ES-I3 (cell line): Measurements from ENCODE around the gene CLNK.

Experiments used
- H3K36me3 ChIP-seq: 2 replicates; pipeline ENCODE4 v1.6.1; 2013; ENCODE audit warnings: mild to moderate bottlenecking, low read length, control low read depth, moderate library complexity; ENCODE audit not compliant: insufficient read depth
- H3K4me1 ChIP-seq: 2 replicates; pipeline ENCODE4 v1.6.1; 2013; ENCODE audit warnings: mild to moderate bottlenecking, control low read depth, low read length; ENCODE audit not compliant: insufficient read depth
- H3K9ac ChIP-seq: 2 replicates; pipeline ENCODE4 v1.6.1; 2013; ENCODE audit warnings: low read depth, mild to moderate bottlenecking, low read length, moderate library complexity
- H3K9me3 ChIP-seq: 2 replicates; pipeline ENCODE4 v1.6.1; 2013; ENCODE audit warnings: mild to moderate bottlenecking, low read length, moderate library complexity; ENCODE audit not compliant: control insufficient read depth, insufficient read depth

Gene CLNK

GRCh38 chr4:10684631-10685030, at the start of gene CLNK:
CLNK (minus strand) TSS chr4:10684768; CDS start chr4:10667869, 16,899 bp downstream.
- Histone ChIP-seq H3K9ac (no peak within 1 kb of the TSS), H3K9me3 (no peaks in the 10 kb centered on the region), H3K36me3 (no peaks in the 10 kb centered on the region), H3K4me1 (no peaks in the 10 kb centered on the region)

DNA sequence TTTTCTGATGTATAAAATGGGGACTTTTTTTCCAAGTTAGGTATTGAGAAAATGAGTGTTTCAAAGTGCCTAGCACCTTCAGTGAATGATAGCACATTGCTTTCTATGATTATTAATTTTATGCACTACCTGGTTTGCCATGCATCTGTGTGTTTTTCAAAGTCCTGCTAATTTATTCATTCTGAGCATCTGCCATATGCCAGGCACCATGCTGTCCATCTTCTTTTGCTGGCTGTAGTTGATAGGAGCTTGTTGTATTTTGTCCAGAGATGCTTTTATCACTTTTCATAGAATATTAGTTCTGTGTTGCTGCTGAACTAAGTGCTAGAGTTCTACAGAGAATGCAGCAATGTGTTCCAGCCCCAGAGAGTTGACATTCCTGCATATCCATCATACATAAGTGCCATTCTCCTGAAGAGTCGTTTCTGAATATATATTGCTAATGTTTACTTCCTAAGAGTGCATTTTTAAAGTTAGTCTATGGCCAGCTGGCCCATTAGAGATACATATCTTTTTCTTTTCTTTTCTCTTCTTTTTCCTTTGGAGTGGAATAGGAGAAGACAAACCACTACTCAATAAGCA, 49.0 kb upstream of the CLNK start:
- Histone ChIP-seq H3K4me1 (no peaks in the 10 kb centered on the region), H3K9me3 (no peaks in the 10 kb centered on the region), H3K9ac (no peak overlapping the region), H3K36me3 (no peaks in the 10 kb centered on the region)

DNA sequence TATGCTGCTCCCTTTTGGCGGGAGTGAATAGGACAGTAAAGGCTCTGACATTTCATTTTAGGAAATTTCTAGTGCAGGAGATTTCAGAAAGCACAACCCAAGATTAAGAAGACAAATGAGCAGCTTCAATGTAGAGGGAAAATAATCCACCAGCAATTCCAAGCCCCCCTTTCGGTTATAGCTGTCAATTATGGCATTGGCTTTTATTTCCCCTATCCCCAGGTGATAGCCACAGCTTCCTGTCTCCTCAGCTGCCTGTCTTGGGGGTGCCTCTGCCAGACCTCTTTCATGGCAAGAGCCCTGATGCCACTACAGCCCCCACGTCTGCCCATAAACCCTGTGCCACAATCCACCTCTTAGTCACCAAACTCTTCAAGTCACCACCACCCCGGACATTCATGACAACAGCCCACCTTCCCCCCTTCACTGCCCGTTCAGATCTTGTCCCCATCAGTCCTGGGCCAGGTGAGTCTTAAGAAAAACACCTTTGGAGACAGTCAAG, 48.4 kb upstream of the CLNK start:
- no peaks in the 10 kb centered on the region for H3K36me3 ChIP-seq
- no peaks in the 10 kb centered on the region for H3K9me3 ChIP-seq
- no peak overlapping the region for H3K9ac ChIP-seq
- no peaks in the 10 kb centered on the region for H3K4me1 ChIP-seq

- H3K9me3 ChIP-seq = no peaks in the 10 kb centered on the region
- H3K9ac ChIP-seq = no peak overlapping the region
- no peaks in the 10 kb centered on the region for H3K4me1 ChIP-seq
- no peaks in the 10 kb centered on the region for H3K36me3 ChIP-seq
These were observed 47.8 kb upstream of the CLNK start for GRCh38 chr4:10732235-10732913.

GRCh38 chr4:10731690-10732089, 47.1 kb upstream of the CLNK start:
- Histone ChIP-seq H3K9ac (no peak overlapping the region), H3K36me3 (no peaks in the 10 kb centered on the region), H3K4me1 (no peaks in the 10 kb centered on the region), H3K9me3 (no peaks in the 10 kb centered on the region)

DNA sequence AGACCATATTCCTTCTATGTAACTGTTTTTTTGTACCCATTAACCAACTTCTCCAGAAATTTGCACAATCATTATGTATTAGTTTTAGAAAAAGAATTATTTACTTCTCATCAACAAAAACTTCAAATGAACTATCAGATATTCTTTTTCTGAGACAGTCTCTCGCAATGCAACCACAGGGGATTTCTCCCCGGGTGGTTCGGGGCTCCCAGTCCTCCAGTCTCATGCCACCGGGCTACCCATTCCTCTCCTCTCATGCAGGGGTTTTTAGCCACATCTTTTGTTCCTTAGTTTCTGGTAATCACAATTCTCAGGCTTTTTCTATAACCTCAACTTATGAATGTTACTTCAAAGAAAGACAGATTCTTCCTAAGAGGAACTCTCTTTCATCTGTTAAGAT, 46.6 kb upstream of the CLNK start:
- H3K4me1 ChIP-seq = no peaks in the 10 kb centered on the region
- H3K36me3 ChIP-seq = no peaks in the 10 kb centered on the region
- H3K9me3 ChIP-seq = no peaks in the 10 kb centered on the region
- H3K9ac ChIP-seq = no peak overlapping the region

DNA sequence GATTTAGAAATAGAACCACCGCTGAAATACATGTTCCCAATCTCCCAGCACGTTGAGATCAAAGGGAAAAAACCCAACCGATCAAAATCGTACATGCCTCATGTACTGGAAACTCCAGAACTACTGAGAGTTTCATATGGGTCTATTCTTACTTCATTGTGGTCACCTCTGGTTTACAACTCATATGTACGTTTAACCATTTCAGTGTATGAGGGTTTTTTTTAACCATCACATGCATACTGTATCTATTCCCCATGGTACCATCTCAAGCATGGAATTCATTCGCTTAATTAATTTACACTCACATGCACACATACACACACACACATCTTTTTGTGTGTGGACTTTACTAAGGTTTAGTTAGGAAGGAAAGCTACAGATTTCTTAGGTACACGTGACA, 46.0 kb upstream of the CLNK start:
- Histone ChIP-seq H3K4me1 (no peaks in the 10 kb centered on the region), H3K36me3 (no peaks in the 10 kb centered on the region), H3K9ac (no peak overlapping the region), H3K9me3 (no peaks in the 10 kb centered on the region)

GRCh38 chr4:10730019-10730418, 45.5 kb upstream of the CLNK start:
- Histone ChIP-seq H3K4me1 (no peaks in the 10 kb centered on the region), H3K9ac (no peak overlapping the region), H3K9me3 (no peaks in the 10 kb centered on the region), H3K36me3 (no peaks in the 10 kb centered on the region)

GRCh38 chr4:10729366-10729765, 44.8 kb upstream of the CLNK start:
- no peaks in the 10 kb centered on the region for H3K4me1 ChIP-seq
- no peaks in the 10 kb centered on the region for H3K9me3 ChIP-seq
- H3K36me3 ChIP-seq = no peaks in the 10 kb centered on the region
- H3K9ac ChIP-seq = no peak overlapping the region

- Histone ChIP-seq H3K36me3 (no peaks in the 10 kb centered on the region), H3K4me1 (0 out of 2 replicates have a peak, but pooled peaks cover 5% of the 10 kb centered on the region), H3K9me3 (no peaks in the 10 kb centered on the region), H3K9ac (no peak overlapping the region)
These were observed 43.4 kb upstream of the CLNK start for GRCh38 chr4:10728016-10728415.

DNA sequence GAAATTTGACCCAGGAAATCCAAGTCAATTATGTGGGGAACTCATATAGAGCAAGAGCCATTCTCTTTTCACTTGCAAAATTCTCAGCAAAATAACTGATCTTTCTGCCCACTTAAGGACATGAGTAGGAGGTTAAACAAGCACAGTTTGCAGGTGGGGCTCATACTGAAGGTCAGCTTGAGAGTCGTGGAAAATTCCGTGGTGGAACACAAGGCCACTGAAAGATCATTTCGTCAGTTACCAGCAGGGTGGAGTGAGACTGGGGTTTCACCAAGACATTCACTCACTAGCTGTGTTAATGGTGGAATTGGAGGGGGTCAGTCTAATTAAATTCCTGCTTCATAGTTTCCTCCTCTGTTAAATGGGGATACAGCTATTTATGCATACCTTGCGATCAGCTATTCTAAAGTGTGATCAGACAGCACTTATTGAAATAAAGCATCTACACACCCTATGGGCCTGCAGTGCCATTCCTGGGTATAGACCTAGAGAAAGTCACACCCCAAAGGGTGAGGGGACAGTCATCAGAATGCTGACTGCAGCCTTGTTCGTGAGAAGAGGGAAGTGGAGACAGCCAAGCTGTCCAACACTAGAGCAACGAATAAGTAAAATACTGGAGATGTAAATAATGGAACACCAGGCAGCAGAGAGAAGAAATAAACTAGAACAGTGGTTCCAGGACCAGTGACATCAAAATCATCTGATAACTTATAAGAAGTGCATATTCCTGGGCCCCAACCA, 42.7 kb upstream of the CLNK start:
- Histone ChIP-seq H3K9me3 (no peaks in the 10 kb centered on the region), H3K4me1 (0 out of 2 replicates have a peak, but pooled peaks cover 5% of the 10 kb centered on the region), H3K9ac (no peak overlapping the region), H3K36me3 (no peaks in the 10 kb centered on the region)

GRCh38 chr4:10722957-10723356, 38.4 kb upstream of the CLNK start:
- Histone ChIP-seq H3K36me3 (no peaks in the 10 kb centered on the region), H3K4me1 (0 out of 2 replicates have a peak, but pooled peaks cover 5% of the 10 kb centered on the region), H3K9me3 (no peaks in the 10 kb centered on the region), H3K9ac (no peak overlapping the region)

- Histone ChIP-seq H3K9ac (no peak overlapping the region; the same call in 1 of the 2 replicates), H3K36me3 (no peaks in the 10 kb centered on the region), H3K9me3 (no peaks in the 10 kb centered on the region)
These were observed 37.0 kb upstream of the CLNK start for GRCh38 chr4:10721616-10722015.

GRCh38 chr4:10716163-10716562, 31.6 kb upstream of the CLNK start:
- Histone ChIP-seq H3K9ac (no peak overlapping the region), H3K4me1 (no peaks in the 10 kb centered on the region), H3K9me3 (no peaks in the 10 kb centered on the region), H3K36me3 (no peaks in the 10 kb centered on the region)

More at GRCh38 chr4:10721616-10722015, 37.0 kb upstream of the CLNK start:
- H3K4me1 ChIP-seq = 0 out of 2 replicates have a peak, but pooled peaks cover 5% of the 10 kb centered on the region
